Pancreas (tissue), 10 donors: Measurements from ENCODE around the gene NIP7. TPM values are rescaled to one million over a fixed set of nuclear protein-coding genes. Genes with fewer than 3 reads are reported as not detected.
"Not testable (repeated sequence)": the region's sequence is repeated elsewhere in the genome, so short reads cannot be mapped to it uniquely, and the experiment has no call there.

ENCODE experiments used
- ATAC-seq, 4 donors: fragments of 200-7000 bp; cut with Tn5 transposase; one replicate each; pipeline versions ENCODE4 v1.8.0 to v1.9.1; 2020; ENCODE audit warnings: mild to moderate bottlenecking in 4 of 4, moderate library complexity in 4 of 4
- DNase-seq, 6 donors: peaks; one replicate each; pipeline ENCODE4 v3.0.0-alpha.2; 2020
- FAIRE-seq: peaks from 2 replicates; lab custom pipeline; 2012; peaks lifted over from hg19 to GRCh38; lab: Jason Lieb, UNC
- H3K27ac ChIP-seq, 4 donors: fragments of 200-600 bp; sonication (generic); 1 replicate in 3 of 4; 2 replicates in 1 of 4; pipeline versions ENCODE4 v1.5.0 to v1.8.0; 2020
- H3K27me3 ChIP-seq, 4 donors: fragments of 200-600 bp; one replicate each; pipeline ENCODE4 v1.8.0; 2021
- H3K36me3 ChIP-seq, 3 donors: fragments of 200-600 bp; sonication (generic) in 1 of 3; one replicate each; pipeline versions ENCODE4 v1.5.0 to v1.8.0; 2020 to 2021
- H3K4me1 ChIP-seq, 3 donors: fragments of 200-600 bp; one replicate each; pipeline ENCODE4 v1.8.0; 2021
- H3K4me3 ChIP-seq, 4 donors: fragments of 200-600 bp; sonication (generic) in 2 of 4; one replicate each; pipeline versions ENCODE4 v1.5.0 to v1.8.0; 2020 to 2021
- H3K9me3 ChIP-seq, 4 donors: fragments of 200-600 bp; one replicate each; pipeline ENCODE4 v1.8.0; 2021
- CTCF ChIP-seq, 4 donors: fragments of 200-600 bp; sonication (generic) in 3 of 4; IDR thresholded peaks; one replicate each; pipeline versions ENCODE4 v1.5.0 to v1.8.0; 2021; ENCODE audit warnings: antibody characterized with exemption in 4 of 4
- whole genome bisulfite sequencing, 2 donors: extraction: QIAGEN DNeasy Blood & Tissue Kit; methylation state at CpG; one replicate each; pipeline ENCODE4 v1.1.7; 2013; 5-methylcytosine and 5-hydroxymethylcytosine counted together
- intact Hi-C, 3 donors: fragments of 100-400 bp; cut with DNase I; formaldehyde crosslinking; loops; one replicate each; pipeline versions ENCODE4 v1.11.1 to v1.14.2; 2022
- polyA plus RNA-seq, 2 donors: library from polyadenylated mRNA; stranded (reverse); fragments of 200-250 nt; gene quantifications; one replicate each; pipeline ENCODE4 v1.2.3, GENCODE V29; 2013
- total RNA-seq, 6 donors: library from RNA; stranded (reverse); fragmentation: NEBNext Ultra II Directional in 4 of 6; extraction: Animal tissue kit (Norgen Biotek cat#: 25700) in 4 of 6; gene quantifications; one replicate each; pipeline versions ENCODE4 v1.2.1 to v1.2.4, GENCODE V29; 2021 to 2023
- donor health status: healthy with polysubstance abuse.
- donor health status: DM: no; HTN: no; CAD: no; lungs with moderate emphysema.
- donor health status: DM: no; HTN: no; CAD: no.
- donor health status: control.
- donor health status: control.
- donor health status: Bipolar disorder and iron deficiency.
- donor health status: DM: yes; HTN: yes; CAD: no.
- donor health status: DM: no; HTN: no; CAD: no.
- donor health status: DM: no; HTN: no; CAD: no.
- donor health status: DM: yes; HTN: yes; CAD: no.

The NIP7 gene
- 1 to 10 TPM; 4.7 to 9.4 (median 7.1) TPM for total RNA-seq
- polyA plus RNA-seq = 1 to 10 TPM; 6.7 to 8.0 TPM

- Histone ChIP-seq H3K27me3 (no peaks in the 10 kb centered on the region), H3K4me3 (peak within 1 kb of the TSS; percentile 80 to 95 (median 85)), H3K36me3 (peaks cover 0 to 9% (median 6%) of the 10 kb centered on the region in 3 donors), H3K9me3 (no peaks in the 10 kb centered on the region), H3K27ac (peak within 1 kb of the TSS; percentile 83 to 94 (median 88)), H3K4me1 (peaks cover 6 to 22% (median 20%) of the 10 kb centered on the region in 3 donors)
- peak; percentile 59 to 94 (median 86) for TF ChIP-seq CTCF (IDR thresholded peaks at IDR 0.05)
- WGBS, 2 donors = 0% methylated on average over 70 to 77 of the region's 77 CpGs
- FAIRE-seq (peak; percentile 84), DNase-seq (peak; percentile 93 to 97 (median 96)), ATAC-seq (peak; percentile 95 to 98 (median 96))
- intact Hi-C loops = no loop called here
Observed at GRCh38 chr16:69339289-69340094, at the start of gene NIP7, which contains the start of gene COG8. Gene NIP7, plus strand, starts transcription at chr16:69339772. Its CDS starts 58 bp downstream, at chr16:69339830. Gene COG8, minus strand, starts transcription at chr16:69339564. Its CDS starts 12 bp downstream, at chr16:69339552.

GRCh38 chr16:69291657-69292056 lies 47.9 kb upstream of the NIP7 start:
- ATAC-seq, H3K4me1 ChIP-seq, H3K4me3 ChIP-seq, DNase-seq, H3K36me3 ChIP-seq, FAIRE-seq, intact Hi-C loops, H3K27me3 ChIP-seq, H3K9me3 ChIP-seq, H3K27ac ChIP-seq: not testable (repeated sequence)
- 92 to 97% methylated on average over 9 of the region's 9 CpGs for WGBS, 2 donors

GRCh38 chr16:69293401-69293800 lies 46.2 kb upstream of the NIP7 start:
- no peaks in the 10 kb centered on the region for H3K36me3 ChIP-seq
- FAIRE-seq (no peak), ATAC-seq (no peak), DNase-seq (no peak)
- H3K4me1 ChIP-seq = no peaks in the 10 kb centered on the region
- no peak overlapping the region for H3K4me3 ChIP-seq
- no peak overlapping the region for H3K27ac ChIP-seq
- no peak for TF ChIP-seq CTCF (IDR thresholded peaks at IDR 0.05)
- H3K9me3 ChIP-seq = no peaks in the 10 kb centered on the region
- 57% methylated on average over 3 of the region's 3 CpGs for WGBS, 2 donors
- no peaks in the 10 kb centered on the region for H3K27me3 ChIP-seq
- intact Hi-C loops = no loop called here

- no peak for TF ChIP-seq CTCF (IDR thresholded peaks at IDR 0.05)
- Histone ChIP-seq H3K36me3 (no peaks in the 10 kb centered on the region), H3K27ac (no peak overlapping the region), H3K4me1 (no peaks in the 10 kb centered on the region), H3K27me3 (no peaks in the 10 kb centered on the region), H3K9me3 (no peaks in the 10 kb centered on the region), H3K4me3 (no peak overlapping the region)
- intact Hi-C loops = no loop called here
- DNase-seq = no peak
- FAIRE-seq = no peak
- ATAC-seq = no peak
- 89 to 94% methylated on average over 1 of the region's 1 CpG for WGBS, 2 donors
Observed at GRCh38 chr16:69294051-69294450, 45.5 kb upstream of the NIP7 start.

- H3K4me3 ChIP-seq, intact Hi-C loops, FAIRE-seq, H3K36me3 ChIP-seq, H3K27me3 ChIP-seq, H3K9me3 ChIP-seq, ATAC-seq, H3K4me1 ChIP-seq, H3K27ac ChIP-seq, DNase-seq: not testable (repeated sequence)
- 96 to 97% methylated on average over 7 of the region's 7 CpGs for WGBS, 2 donors
Observed at GRCh38 chr16:69296771-69297170, 42.8 kb upstream of the NIP7 start.

GRCh38 chr16:69298261-69298660 lies 41.3 kb upstream of the NIP7 start:
- no peaks in the 10 kb centered on the region for H3K36me3 ChIP-seq
- 93 to 99% methylated on average over 4 of the region's 4 CpGs for whole genome bisulfite sequencing, 2 donors
- intact Hi-C loops = no loop called here

More at GRCh38 chr16:69298261-69298660, 41.3 kb upstream of the NIP7 start:
- Histone ChIP-seq H3K4me1 (no peaks in the 10 kb centered on the region), H3K27ac (no peak overlapping the region), H3K27me3 (no peaks in the 10 kb centered on the region), H3K4me3 (no peak overlapping the region), H3K9me3 (no peaks in the 10 kb centered on the region)
- FAIRE-seq = no peak
- no peak for ATAC-seq
- DNase-seq = no peak
- TF ChIP-seq CTCF (IDR thresholded peaks at IDR 0.05) = no peak
